Inflammatory macrophage (primary cell): ENCODE measurements around the gene PRDM16.

ENCODE experiments used
- DNase-seq, 2 donors: peaks; one replicate each; pipeline ENCODE4 v3.0.0-alpha.2; 2020 to 2022

The PRDM16 gene

DNA sequence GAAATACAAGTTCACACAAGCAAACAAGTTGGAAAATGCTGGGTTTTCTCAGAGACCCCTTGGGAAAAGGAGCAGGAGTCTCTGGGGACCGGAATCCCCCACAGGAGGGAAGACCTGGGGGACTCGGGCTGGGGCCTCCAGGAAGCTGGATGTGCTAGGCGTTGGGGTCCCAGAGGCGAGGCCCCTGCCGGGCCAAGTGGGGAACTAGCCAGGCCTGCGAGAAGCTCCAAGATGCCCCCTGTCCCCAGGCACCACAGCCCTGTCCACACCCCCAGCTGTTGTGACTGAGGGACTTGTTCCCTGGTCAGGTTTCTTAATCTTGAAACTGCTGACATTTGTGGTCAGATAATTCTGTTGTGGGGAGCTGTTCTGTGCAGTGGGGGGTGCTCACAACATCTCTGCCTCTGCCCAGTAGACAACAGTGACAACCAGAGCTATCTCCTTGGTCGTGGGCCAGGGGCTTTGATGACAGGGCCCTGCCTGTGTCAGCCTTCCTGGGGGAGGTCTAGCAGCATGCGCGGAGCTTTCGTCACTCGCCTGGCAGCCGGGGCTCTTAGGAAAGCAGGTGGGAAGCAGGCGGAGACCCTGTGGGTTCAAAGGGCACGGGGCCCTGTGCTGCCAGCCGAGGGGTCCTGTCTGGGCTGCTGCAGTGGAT is 259.1 kb downstream of the PRDM16 start:
- no peak for DNase-seq

GRCh38 chr1:3329640-3330281 is 260.8 kb downstream of the PRDM16 start:
- no peak for DNase-seq

DNA sequence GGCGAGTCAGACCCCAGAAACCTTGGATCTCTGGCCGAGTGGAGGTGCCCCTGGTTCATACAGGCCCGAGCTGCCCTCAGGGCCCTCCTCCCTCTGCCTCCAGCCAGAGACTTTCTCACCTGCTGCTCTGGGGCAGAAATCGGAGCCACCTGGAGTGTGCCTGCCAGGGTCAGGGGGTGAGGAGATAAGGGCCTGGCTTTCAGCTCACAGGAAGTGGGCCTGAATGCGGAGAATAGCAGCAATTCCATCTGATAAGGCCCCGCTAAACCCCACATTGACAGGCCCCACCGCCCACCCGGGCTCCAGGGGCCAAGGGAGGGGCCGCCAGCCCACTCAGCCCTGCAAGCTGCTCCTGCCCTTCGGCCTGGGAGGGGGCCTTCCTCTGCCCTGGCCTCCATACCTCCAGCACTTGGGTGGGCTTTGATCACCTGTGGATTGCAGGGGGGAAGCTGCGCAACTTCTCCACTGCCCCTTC is 261.8 kb downstream of the PRDM16 start:
- DNase-seq: no peak

DNA sequence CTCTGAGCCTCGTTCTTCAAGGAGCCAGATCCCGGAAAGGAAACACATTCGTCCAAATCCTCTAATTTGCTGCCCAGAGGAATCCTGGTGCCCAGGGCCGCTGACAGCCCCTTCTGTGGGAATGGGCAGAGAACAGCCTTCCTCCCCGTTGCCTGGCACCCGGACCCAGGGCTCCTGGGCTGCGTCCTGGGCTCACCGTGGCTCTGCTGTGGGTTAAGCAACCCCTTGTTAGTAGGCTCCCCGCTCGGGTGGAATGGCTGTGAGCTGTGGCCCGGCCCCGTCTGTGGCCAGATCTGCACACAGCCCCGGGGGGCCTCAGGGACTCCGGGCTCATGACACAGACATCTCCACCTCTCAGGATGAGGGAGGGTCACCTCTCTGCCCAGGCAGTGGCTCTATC is 262.6 kb downstream of the PRDM16 start:
- no peak for DNase-seq

GRCh38 chr1:3332043-3332442 is 263.0 kb downstream of the PRDM16 start:
- no peak for DNase-seq

DNA sequence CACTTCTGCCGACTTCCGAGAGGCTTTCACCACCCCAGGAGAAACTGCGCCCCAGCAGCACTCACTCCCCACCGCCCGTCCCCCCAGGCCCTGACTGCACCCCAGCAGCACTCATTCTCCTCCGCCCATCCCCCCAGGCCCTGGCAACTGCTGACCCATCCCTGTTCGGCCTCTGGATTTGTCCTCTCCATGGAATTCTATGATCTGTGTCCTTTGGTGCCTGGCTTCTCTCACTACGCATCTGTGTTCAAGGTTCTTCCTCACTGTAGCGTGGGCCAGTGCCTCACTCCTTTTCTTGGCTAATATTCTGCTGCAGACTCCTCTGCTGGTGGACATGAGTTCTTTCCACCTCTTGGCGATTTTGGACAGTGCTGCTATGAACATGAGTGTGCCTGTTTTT is 263.7 kb downstream of the PRDM16 start:
- DNase-seq: no peak

GRCh38 chr1:3333903-3334302 is 264.9 kb downstream of the PRDM16 start:
- DNase-seq: no peak

- no peak for DNase-seq
Measured at GRCh38 chr1:3334366-3334765, 265.4 kb downstream of the PRDM16 start.

- DNase-seq: no peak
Measured at GRCh38 chr1:3335754-3336640, 267.0 kb downstream of the PRDM16 start.

- no peak for DNase-seq
Measured at GRCh38 chr1:3336641-3337630, 267.9 kb downstream of the PRDM16 start.

GRCh38 chr1:3337798-3338724 is 269.1 kb downstream of the PRDM16 start:
- no peak for DNase-seq

DNA sequence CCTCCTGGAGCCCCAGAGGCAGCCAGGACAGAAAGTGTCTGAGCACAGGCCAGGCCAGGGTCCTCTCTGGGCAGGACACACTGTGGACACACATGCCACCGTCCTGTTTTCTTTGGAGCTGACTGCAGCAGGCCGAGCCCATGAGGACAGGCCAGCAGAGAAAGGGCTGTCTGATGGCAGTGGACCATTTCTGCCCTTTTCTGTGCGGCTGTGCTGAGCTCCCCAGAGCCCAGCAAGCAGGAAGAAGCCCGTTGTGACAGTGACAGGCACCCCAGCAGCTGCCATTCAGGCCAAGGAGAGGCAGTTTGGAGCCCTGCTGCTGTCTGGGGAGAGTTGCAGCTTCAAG is 269.7 kb downstream of the PRDM16 start:
- no peak for DNase-seq

DNA sequence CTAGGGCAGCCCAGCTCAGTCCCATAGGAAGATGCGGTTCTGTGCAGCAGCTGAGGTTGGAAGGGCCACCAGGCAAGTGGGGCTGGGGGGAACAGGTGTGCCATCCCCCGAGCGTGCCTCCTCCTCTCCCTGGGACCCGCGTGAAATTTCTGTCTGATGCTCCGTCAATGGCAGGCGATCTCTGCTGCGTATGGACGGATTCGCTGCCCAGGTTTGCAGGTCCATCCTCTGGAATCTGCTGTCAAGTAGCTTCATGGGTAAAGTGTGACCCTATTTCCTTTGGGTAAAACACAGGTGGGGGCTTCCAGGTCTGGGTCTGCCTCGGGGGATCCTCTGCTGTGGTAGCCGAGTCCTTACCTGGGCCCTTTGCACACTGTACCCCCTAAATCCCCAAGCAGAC is 270.9 kb downstream of the PRDM16 start:
- no peak for DNase-seq

DNA sequence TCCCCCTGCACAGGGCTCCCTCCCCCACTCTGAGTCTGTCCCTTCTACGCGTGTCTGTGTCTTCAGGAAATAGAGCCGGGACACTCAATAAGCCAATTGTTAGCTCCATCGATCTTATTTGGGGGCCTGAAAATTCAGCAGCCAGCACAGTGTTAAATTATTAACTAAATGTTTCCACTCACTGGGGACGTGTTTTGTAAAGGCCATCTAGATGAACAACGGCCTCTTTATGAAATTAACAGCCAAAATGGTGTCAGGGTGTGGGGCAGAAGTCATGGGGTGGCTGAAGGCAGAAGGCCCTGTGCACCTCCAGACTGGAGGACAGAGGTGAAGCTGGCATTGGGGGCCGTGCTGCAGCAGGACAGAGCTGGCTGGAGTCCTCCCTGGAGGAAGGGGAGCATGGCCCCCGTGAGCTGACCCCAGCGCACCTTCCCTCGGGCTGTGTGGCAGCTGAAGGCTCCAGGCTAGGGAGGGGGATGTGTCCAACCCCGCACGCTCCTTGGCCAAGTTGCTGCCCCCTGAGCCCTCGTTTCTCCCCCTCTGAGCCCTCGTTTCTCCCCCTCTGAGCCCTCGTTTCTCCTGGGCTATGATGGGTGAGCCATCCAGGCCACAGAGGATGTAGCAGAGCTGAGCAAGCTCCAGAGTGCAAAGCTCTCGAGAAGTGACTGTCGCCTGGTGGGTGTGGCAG is 271.7 kb downstream of the PRDM16 start:
- DNase-seq: no peak

- DNase-seq: no peak
Measured at GRCh38 chr1:3341236-3341994, 272.4 kb downstream of the PRDM16 start.

DNA sequence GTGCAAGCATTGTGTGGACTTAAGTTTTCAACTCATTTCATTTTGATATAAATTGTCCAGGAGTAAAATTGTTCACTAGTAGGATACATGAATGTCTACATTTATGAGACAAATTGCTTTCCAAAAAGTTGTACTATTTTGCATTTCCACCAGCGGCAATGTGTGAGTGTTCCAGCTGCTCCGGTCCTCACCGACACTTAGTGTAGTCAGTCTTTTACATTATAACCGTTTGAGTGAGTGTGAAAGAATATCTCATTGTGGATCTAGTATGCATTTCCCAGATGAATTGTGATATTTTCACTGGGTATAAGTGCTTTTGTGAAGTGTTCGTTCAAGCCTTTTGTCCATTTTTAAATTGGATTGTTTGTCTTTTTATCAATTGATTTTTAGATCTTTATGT is 274.0 kb downstream of the PRDM16 start:
- no peak for DNase-seq

- DNase-seq: no peak
Measured at GRCh38 chr1:3344395-3344794, 275.4 kb downstream of the PRDM16 start.

DNA sequence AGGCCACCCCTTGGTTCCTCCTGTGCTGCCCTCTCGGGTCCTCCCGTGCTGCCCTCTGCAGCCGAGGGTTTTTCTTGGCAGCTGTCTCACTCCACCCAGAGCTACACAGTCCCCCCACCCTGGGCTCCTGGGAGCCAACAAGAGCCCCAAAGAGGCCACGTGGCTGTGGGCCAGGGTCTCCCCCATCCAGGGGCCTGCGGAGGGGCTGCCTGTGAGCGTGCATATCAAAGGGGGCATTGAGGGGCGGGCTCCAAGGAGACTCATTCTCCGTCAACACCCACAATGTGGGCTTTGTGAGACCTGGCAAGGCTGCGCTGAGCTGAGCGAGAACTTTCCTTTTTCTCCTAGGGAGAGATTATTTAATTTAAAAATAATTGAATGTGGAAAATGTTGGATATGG is 276.8 kb downstream of the PRDM16 start:
- no peak for DNase-seq

DNA sequence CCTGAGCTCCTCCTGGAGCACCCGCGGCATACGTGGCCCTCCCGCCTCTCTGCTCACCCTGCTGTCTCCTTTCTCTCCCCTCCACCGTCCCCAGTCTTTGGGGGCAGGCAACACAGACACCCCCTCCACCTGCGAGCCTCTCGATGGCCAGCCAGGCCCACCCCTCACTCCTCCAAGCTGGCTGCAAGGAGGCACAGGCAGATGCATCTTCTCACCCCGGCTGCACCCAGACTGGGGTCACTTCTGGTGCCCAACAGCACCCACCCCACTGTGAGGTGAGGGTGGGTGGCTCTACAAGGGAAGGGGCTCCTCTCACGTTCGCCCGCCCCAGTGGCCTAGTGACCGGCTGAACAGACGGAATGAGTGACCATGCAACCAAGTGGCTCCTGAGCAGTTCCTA is 277.5 kb downstream of the PRDM16 start:
- no peak for DNase-seq
